A549 (cell line): ENCODE results near the gene DDIT3. TPM values are rescaled to one million over a fixed set of nuclear protein-coding genes. Genes with fewer than 3 reads are reported as not detected.

Source experiments
- ATAC-seq, 2 experiments: fragments of 200-7000 bp in 1 of 2; fragments of >200 bp in 1 of 2; cut with Nextera tagmentation in 1 of 2; cut with Tn5 transposase in 1 of 2; 3 replicates each; pipeline versions ENCODE4 v1.8.0 to v1.9.1; 2018 to 2020; ENCODE audit warnings: mild to moderate bottlenecking in 1 of 2, moderate library complexity in 1 of 2
- CTCF ChIA-PET: fragments of 300-600 bp; sonication (Branson Sonifier 250); formaldehyde crosslinking; extraction: SDS; loops from one replicate; lab custom pipeline; 2021; ENCODE audit warnings: antibody characterized with exemption, inconsistent platforms; lab: Yijun Ruan, JAX
- POLR2A ChIA-PET: fragments of 350-600 bp; formaldehyde crosslinking; extraction: SDS; loops from one replicate; lab custom pipeline; 2021; ENCODE audit warnings: antibody characterized with exemption, inconsistent platforms; lab: Yijun Ruan, JAX
- DNase-seq, 2 experiments: peaks; one replicate each; pipeline versions ENCODE4 v3.0.0 to v3.0.0-alpha.2; 2011 to 2016; ENCODE audit warnings: low read depth in 1 of 2, low spot score in 1 of 2
- FAIRE-seq: peaks from 2 replicates; lab custom pipeline; 2011; peaks lifted over from hg19 to GRCh38; lab: Jason Lieb, UNC
- H3K27ac ChIP-seq, 2 experiments: fragments of >200 bp; sonication (Bioruptor Twin); formaldehyde crosslinking; 3 replicates each; pipeline ENCODE4 v1.5.1; 2016 to 2017
- H3K4me1 ChIP-seq: fragments of >200 bp; sonication (Bioruptor Twin); formaldehyde crosslinking; 3 replicates; pipeline ENCODE4 v1.6.1; 2016
- H3K4me2 ChIP-seq: fragments of >200 bp; sonication (Bioruptor Twin); formaldehyde crosslinking; 3 replicates; pipeline ENCODE4 v1.6.1; 2016
- H3K4me3 ChIP-seq: fragments of >200 bp; sonication (Bioruptor Twin); formaldehyde crosslinking; 3 replicates; pipeline ENCODE4 v1.5.1; 2016
- H3K9me3 ChIP-seq: fragments of >200 bp; sonication (Bioruptor Twin); formaldehyde crosslinking; 3 replicates; pipeline ENCODE4 v1.6.1; 2016
- BCL3 ChIP-seq: fragments of >200 bp; sonication (Bioruptor Twin); formaldehyde crosslinking; IDR thresholded peaks from 3 replicates; pipeline ENCODE4 v1.6.1; 2016
- CBX2 ChIP-seq: fragments of 200-600 bp; sonication (generic); IDR thresholded peaks from 2 replicates; pipeline ENCODE4 v1.6.1; 2016; ENCODE audit warnings: low read depth, mild to moderate bottlenecking, borderline replicate concordance
- CHD2 ChIP-seq: fragments of 150-350 bp; IDR thresholded peaks from 2 replicates; pipeline ENCODE4 v1.6.1; 2014; ENCODE audit warnings: low read length; ENCODE audit not compliant: partially characterized antibody
- E2F6 ChIP-seq: IDR thresholded peaks from 2 replicates; pipeline ENCODE4 v1.6.1; 2012; ENCODE audit warnings: low read depth, borderline replicate concordance
- EHF ChIP-seq: fragments of 250-450 bp; sonication (Bioruptor Pico); IDR thresholded peaks from 2 replicates; pipeline ENCODE4 v1.5.0; 2020; ENCODE audit warnings: mild to moderate bottlenecking
- EHMT2 ChIP-seq: fragments of 200-600 bp; sonication (generic); IDR thresholded peaks from 2 replicates; pipeline ENCODE4 v1.6.1; 2016; ENCODE audit warnings: antibody characterized with exemption, low read depth, mild to moderate bottlenecking, moderate library complexity
- EP300 ChIP-seq, 2 experiments: fragments of >200 bp; sonication (Bioruptor Twin); formaldehyde crosslinking; IDR thresholded peaks; 2 replicates in 1 of 2; 3 replicates in 1 of 2; pipeline ENCODE4 v1.6.1; 2016 to 2017
- FOXS1 ChIP-seq: fragments of 250-450 bp; sonication (Bioruptor Pico); IDR thresholded peaks from 2 replicates; pipeline ENCODE4 v1.5.0; 2020; ENCODE audit warnings: mild to moderate bottlenecking, moderate library complexity
- GATA3 ChIP-seq: IDR thresholded peaks from 2 replicates; pipeline ENCODE4 v1.6.1; 2012; ENCODE audit warnings: borderline replicate concordance
- HDAC2 ChIP-seq: fragments of 200-600 bp; sonication (generic); IDR thresholded peaks from 2 replicates; pipeline ENCODE4 v1.6.1; 2016
- HOXB5 ChIP-seq: fragments of 250-450 bp; sonication (Bioruptor Pico); IDR thresholded peaks from 2 replicates; pipeline ENCODE4 v1.5.0; 2020; ENCODE audit warnings: mild to moderate bottlenecking, moderate library complexity
- JUN ChIP-seq, 2 experiments: fragments of >200 bp; sonication (Bioruptor Twin); formaldehyde crosslinking; IDR thresholded peaks; 2 replicates in 1 of 2; 3 replicates in 1 of 2; pipeline ENCODE4 v1.6.1; 2016 to 2017
- JUNB ChIP-seq: fragments of >200 bp; sonication (Bioruptor Twin); formaldehyde crosslinking; IDR thresholded peaks from 2 replicates; pipeline ENCODE4 v1.6.1; 2016
- KDM5A ChIP-seq: fragments of 200-600 bp; sonication (generic); IDR thresholded peaks from 2 replicates; pipeline ENCODE4 v1.6.1; 2016; ENCODE audit warnings: antibody characterized with exemption, mild to moderate bottlenecking
- MAFK ChIP-seq: fragments of 450-650 bp; IDR thresholded peaks from 2 replicates; pipeline ENCODE4 v1.6.1; 2014; ENCODE audit not compliant: partially characterized antibody
- NPAS2 ChIP-seq: fragments of 250-450 bp; sonication (Bioruptor Pico); IDR thresholded peaks from 2 replicates; pipeline ENCODE4 v1.8.0; 2022; ENCODE audit warnings: mild to moderate bottlenecking, moderate library complexity, borderline replicate concordance
- PBX3 ChIP-seq: IDR thresholded peaks from 2 replicates; pipeline ENCODE4 v1.6.1; 2012
- PHF8 ChIP-seq: fragments of 200-600 bp; sonication (generic); IDR thresholded peaks from 2 replicates; pipeline ENCODE4 v1.6.1; 2016; ENCODE audit warnings: low read depth, mild to moderate bottlenecking, antibody characterized with exemption, moderate library complexity, borderline replicate concordance
- POLR2A ChIP-seq: IDR thresholded peaks from 2 replicates; pipeline ENCODE4 v1.6.1; 2012; ENCODE audit warnings: mild to moderate bottlenecking, low read length
- RAD21 ChIP-seq, 2 experiments: fragments of >200 bp in 1 of 2; sonication (Bioruptor Twin) in 1 of 2; formaldehyde crosslinking in 1 of 2; IDR thresholded peaks in 1 of 2; conservative IDR thresholded peaks in 1 of 2; 2 replicates in 1 of 2; 3 replicates in 1 of 2; pipeline ENCODE4 v1.6.1; 2012 to 2018; ENCODE audit warnings: inconsistent platforms in 1 of 2
- RARB ChIP-seq: fragments of 250-450 bp; sonication (Bioruptor Pico); IDR thresholded peaks from 2 replicates; pipeline ENCODE4 v1.8.0; 2021; ENCODE audit warnings: mild to moderate bottlenecking, moderate library complexity
- RCOR1 ChIP-seq: fragments of 150-350 bp; IDR thresholded peaks from 2 replicates; pipeline ENCODE4 v1.6.1; 2014; ENCODE audit warnings: antibody characterized with exemption, low read length, low read depth
- REST ChIP-seq: fragments of 200-600 bp; sonication (generic); IDR thresholded peaks from 2 replicates; pipeline ENCODE4 v1.6.1; 2016; ENCODE audit warnings: antibody characterized with exemption, mild to moderate bottlenecking, moderate library complexity
- SREBF2 ChIP-seq: fragments of 450-650 bp; IDR thresholded peaks from 2 replicates; pipeline ENCODE4 v1.6.1; 2014; ENCODE audit warnings: mild to moderate bottlenecking, moderate library complexity
- TP53 ChIP-seq: fragments of 250-450 bp; sonication (Bioruptor Pico); IDR thresholded peaks from 2 replicates; pipeline ENCODE4 v1.5.0; 2021; ENCODE audit warnings: mild to moderate bottlenecking, moderate library complexity
- USF2 ChIP-seq: fragments of 450-650 bp; IDR thresholded peaks from 2 replicates; pipeline ENCODE4 v1.6.1; 2014; ENCODE audit warnings: antibody characterized with exemption
- ZC3H11A ChIP-seq: fragments of 450-650 bp; IDR thresholded peaks from 2 replicates; pipeline ENCODE4 v1.6.1; 2014; ENCODE audit warnings: antibody characterized with exemption, mild to moderate bottlenecking
- ZFP36 ChIP-seq: fragments of 450-650 bp; IDR thresholded peaks from 2 replicates; pipeline ENCODE4 v1.6.1; 2014; ENCODE audit warnings: borderline replicate concordance; ENCODE audit not compliant: partially characterized antibody
- ZNF302 ChIP-seq: fragments of 250-450 bp; sonication (Bioruptor Pico); IDR thresholded peaks from 2 replicates; pipeline ENCODE4 v1.9.0; 2021; ENCODE audit warnings: inconsistent platforms, mild to moderate bottlenecking, moderate library complexity
- ZSCAN20 ChIP-seq: fragments of 250-450 bp; sonication (Bioruptor Pico); IDR thresholded peaks from 2 replicates; pipeline ENCODE4 v1.8.0; 2022; ENCODE audit warnings: mild to moderate bottlenecking, moderate library complexity
- WGBS: methylation state at CpG from one replicate; pipeline ENCODE4 v1.1.6; 2017; ENCODE audit errors: missing lambda C conversion rate; 5-methylcytosine and 5-hydroxymethylcytosine counted together
- polyA plus RNA-seq, 4 experiments: library from polyadenylated mRNA; depleted of rRNA in 3 of 4; stranded (reverse); fragments of >200 nt; fragmentation: RNase III in 1 of 4; extraction: RNeasy Plus Mini Kit Qiagen cat#74134 plus additional on column Dnase treatment in 1 of 4; gene quantifications; 2 replicates in 3 of 4; 3 replicates in 1 of 4; pipeline ENCODE4 v1.2.3, GENCODE V29; 2011 to 2017

DDIT3 gene
- polyA plus RNA-seq, 2 of the 4 experiments (the other 2 are of a cell fraction), result 16.0 to 93.0 TPM

- FAIRE-seq (no peak), ATAC-seq (no peak), DNase-seq (no peak)
- POLR2A ChIA-PET, result interaction anchor here (1.4 kb wide), 1 partner anchor 10 kb away, joined by 3 read pairs; the partner anchor contains the start of gene MBD6
- TF ChIP-seq PBX3 (no peak), RARB (CRISPR knock-in tag) (no peak), CHD2 (no peak), ZC3H11A (no peak), KDM5A (no peak), EP300 (IDR thresholded peaks at IDR 0.05) (no peak), HOXB5 (no peak), REST (no peak), RAD21 (conservative IDR thresholded peaks at IDR 0.05 in 1 of 2, IDR thresholded peaks at IDR 0.05 in 1 of 2) (no peak), JUNB (no peak), CBX2 (no peak), ZSCAN20 (CRISPR knock-in tag) (no peak), EHF (no peak), NPAS2 (CRISPR knock-in tag) (no peak), TP53 (no peak)
- Histone ChIP-seq H3K4me2 (no peak overlapping the region), H3K27ac (no peak overlapping the region), H3K4me3 (no peak overlapping the region), H3K4me1 (no peaks in the 10 kb centered on the region), H3K9me3 (no peaks in the 10 kb centered on the region)
- 93% methylated on average over 8 of the region's 8 CpGs for WGBS
- CTCF ChIA-PET, result interaction anchor here (1.2 to 2.3 kb wide), 4 partner anchors 9 to 50 kb away, joined by 3 to 8 read pairs (median 4); no protein-coding TSS in a partner anchor
These were observed 12.8 kb upstream of the DDIT3 start for GRCh38 chr12:57533108-57533507.

GRCh38 chr12:57531836-57532235 lies 11.5 kb upstream of the DDIT3 start:
- ATAC-seq, result no peak
- Histone ChIP-seq H3K4me2 (no peak overlapping the region), H3K27ac (no peak overlapping the region), H3K4me3 (no peak overlapping the region), H3K9me3 (no peaks in the 10 kb centered on the region), H3K4me1 (no peaks in the 10 kb centered on the region)
- FAIRE-seq, result no peak
- 78% methylated on average over 1 of the region's 1 CpG for WGBS
- ChIA-PET POLR2A (interaction anchor here (1.4 kb wide), 1 partner anchor 9 kb away, joined by 3 read pairs; the partner anchor contains the start of gene MBD6), CTCF (interaction anchor here (0.6 to 2.3 kb wide), 10 partner anchors 8 to 94 kb away, joined by 3 to 8 read pairs (median 4); no protein-coding TSS in a partner anchor)
- DNase-seq, result no peak
- TF ChIP-seq USF2 (no peak), EHF (no peak), ZSCAN20 (CRISPR knock-in tag) (no peak), E2F6 (no peak), FOXS1 (no peak), ZFP36 (no peak), POLR2A (no peak), HOXB5 (no peak), SREBF2 (no peak), BCL3 (no peak), RCOR1 (no peak), HDAC2 (no peak), JUN (IDR thresholded peaks at IDR 0.05) (no peak), PHF8 (no peak), EHMT2 (no peak), MAFK (no peak), GATA3 (no peak), ZNF302 (CRISPR knock-in tag) (no peak)
- TF ChIP-seq, all 56 proteins: peak for 0
